HuH-7 (cell line): ENCODE measurements around the gene VWA5A.
A peak's percentile ranks its signal among the peaks of the same experiment; 100 is the strongest.

ENCODE experiments used
- DNase-seq: peaks from one replicate; pipeline ENCODE4 v3.0.0; 2011; ENCODE audit warnings: low spot score

VWA5A gene

GRCh38 chr11:124114942-124115781 is at the start of gene VWA5A:
VWA5A (plus strand) TSS chr11:124115450; CDS start chr11:124117512, 2,062 bp downstream.
- DNase-seq = peak; percentile 47

- DNase-seq = no peak
These were observed 46.6 kb upstream of the VWA5A start for GRCh38 chr11:124068601-124069110.

GRCh38 chr11:124069429-124070401 is 45.5 kb upstream of the VWA5A start:
- DNase-seq = peak; percentile 28

- DNase-seq = peak; percentile 52
These were observed 44.2 kb upstream of the VWA5A start for GRCh38 chr11:124070915-124071622.

- no peak for DNase-seq
These were observed 43.7 kb upstream of the VWA5A start for GRCh38 chr11:124071623-124071948.

- DNase-seq = no peak
These were observed 43.1 kb upstream of the VWA5A start for GRCh38 chr11:124072147-124072546.

GRCh38 chr11:124074554-124074953 is 40.7 kb upstream of the VWA5A start:
- no peak for DNase-seq

GRCh38 chr11:124075492-124075840 is 39.8 kb upstream of the VWA5A start:
- DNase-seq = no peak

GRCh38 chr11:124075841-124076651 is 39.2 kb upstream of the VWA5A start:
- no peak for DNase-seq

- no peak for DNase-seq
These were observed 38.0 kb upstream of the VWA5A start for GRCh38 chr11:124077266-124077665.

GRCh38 chr11:124078591-124078990 is 36.7 kb upstream of the VWA5A start:
- DNase-seq = no peak

- DNase-seq = no peak
These were observed 35.5 kb upstream of the VWA5A start for GRCh38 chr11:124079631-124080326.

- no peak for DNase-seq
These were observed 34.8 kb upstream of the VWA5A start for GRCh38 chr11:124080327-124081001.

GRCh38 chr11:124081483-124081882 is 33.8 kb upstream of the VWA5A start:
- no peak for DNase-seq

GRCh38 chr11:124082371-124082770 is 32.9 kb upstream of the VWA5A start:
- DNase-seq = no peak

GRCh38 chr11:124085583-124085982 is 29.7 kb upstream of the VWA5A start:
- no peak for DNase-seq

GRCh38 chr11:124085997-124086846 is 29.0 kb upstream of the VWA5A start:
- no peak for DNase-seq

- DNase-seq = no peak
These were observed 24.3 kb upstream of the VWA5A start for GRCh38 chr11:124090996-124091395.

GRCh38 chr11:124093330-124093729 is 21.9 kb upstream of the VWA5A start:
- DNase-seq = no peak
